HG03354 (cell line): Measurements from ENCODE around the gene BBS12.
"Not testable (repeated sequence)": the region's sequence is repeated elsewhere in the genome, so short reads cannot be mapped to it uniquely, and the experiment has no call there.

ENCODE experiments used
- ATAC-seq: cut with Tn5 transposase; IDR thresholded peaks from one replicate; pipeline ENCODE4 v1.9.1; 2021; ENCODE audit warnings: mild to moderate bottlenecking; ENCODE audit not compliant: unreplicated experiment, poor library complexity, severe bottlenecking

Gene BBS12

GRCh38 chr4:122786920-122787319 is 54.4 kb downstream of the BBS12 start:
- not testable (repeated sequence) for ATAC-seq

GRCh38 chr4:122787940-122788339 is 55.4 kb downstream of the BBS12 start:
- ATAC-seq = no peak

GRCh38 chr4:122788935-122789334 is 56.4 kb downstream of the BBS12 start:
- no peak for ATAC-seq

- no peak for ATAC-seq
Observed at GRCh38 chr4:122793811-122794210, 61.3 kb downstream of the BBS12 start.
